Measurements from ENCODE around the gene BCOR.

DNA sequence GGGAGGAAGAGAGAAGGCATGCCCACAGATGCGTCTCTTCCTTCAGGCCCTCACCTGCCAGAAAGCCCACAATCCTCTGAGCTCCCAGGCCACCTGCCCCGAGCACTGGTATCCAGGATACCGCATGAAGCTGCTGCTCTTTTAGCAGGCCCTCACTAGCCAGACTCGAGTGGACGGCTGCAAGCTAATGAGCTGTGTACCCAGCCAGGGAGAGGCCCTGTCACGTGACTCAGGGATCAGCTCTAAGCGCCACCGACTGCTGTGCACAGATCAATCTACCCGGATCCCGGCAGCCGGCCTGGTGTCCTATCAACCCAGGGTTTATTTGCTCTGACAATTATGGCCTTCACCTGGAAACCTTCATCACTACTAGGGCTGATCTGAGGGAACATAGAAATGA, 39.0 kb downstream of the BCOR start:
- TF ChIP-seq, protein P1, sequence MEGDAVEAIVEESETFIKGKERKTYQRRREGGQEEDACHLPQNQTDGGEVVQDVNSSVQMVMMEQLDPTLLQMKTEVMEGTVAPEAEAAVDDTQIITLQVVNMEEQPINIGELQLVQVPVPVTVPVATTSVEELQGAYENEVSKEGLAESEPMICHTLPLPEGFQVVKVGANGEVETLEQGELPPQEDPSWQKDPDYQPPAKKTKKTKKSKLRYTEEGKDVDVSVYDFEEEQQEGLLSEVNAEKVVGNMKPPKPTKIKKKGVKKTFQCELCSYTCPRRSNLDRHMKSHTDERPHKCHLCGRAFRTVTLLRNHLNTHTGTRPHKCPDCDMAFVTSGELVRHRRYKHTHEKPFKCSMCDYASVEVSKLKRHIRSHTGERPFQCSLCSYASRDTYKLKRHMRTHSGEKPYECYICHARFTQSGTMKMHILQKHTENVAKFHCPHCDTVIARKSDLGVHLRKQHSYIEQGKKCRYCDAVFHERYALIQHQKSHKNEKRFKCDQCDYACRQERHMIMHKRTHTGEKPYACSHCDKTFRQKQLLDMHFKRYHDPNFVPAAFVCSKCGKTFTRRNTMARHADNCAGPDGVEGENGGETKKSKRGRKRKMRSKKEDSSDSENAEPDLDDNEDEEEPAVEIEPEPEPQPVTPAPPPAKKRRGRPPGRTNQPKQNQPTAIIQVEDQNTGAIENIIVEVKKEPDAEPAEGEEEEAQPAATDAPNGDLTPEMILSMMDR (conservative IDR thresholded peaks at IDR 0.05; ENCODE audit: low read length) = no peak
- TF ChIP-seq EZH2phosphoT487 (IDR thresholded peaks at IDR 0.05; ENCODE audit: borderline replicate concordance) = no peak
